GM19372 (cell line): ENCODE results near the gene PDLIM1.
A peak's percentile ranks its signal among the peaks of the same experiment; 100 is the strongest.

Source experiments
- ATAC-seq: cut with Tn5 transposase; IDR thresholded peaks from one replicate; pipeline ENCODE4 v1.9.1; 2021; ENCODE audit warnings: mild to moderate bottlenecking, low read depth, moderate library complexity; ENCODE audit not compliant: unreplicated experiment

The PDLIM1 gene

GRCh38 chr10:95319239-95319638 lies 28.4 kb upstream of the PDLIM1 start:
- ATAC-seq: no peak

GRCh38 chr10:95315509-95315908 lies 24.7 kb upstream of the PDLIM1 start:
- ATAC-seq: no peak

GRCh38 chr10:95314192-95314918 lies 23.6 kb upstream of the PDLIM1 start:
- ATAC-seq: no peak

GRCh38 chr10:95312986-95313495 lies 22.2 kb upstream of the PDLIM1 start:
- ATAC-seq: no peak

- ATAC-seq: no peak
Measured at GRCh38 chr10:95312257-95312656, 21.5 kb upstream of the PDLIM1 start.

- ATAC-seq: no peak
Measured at GRCh38 chr10:95309958-95310357, 19.2 kb upstream of the PDLIM1 start.

- no peak for ATAC-seq
Measured at GRCh38 chr10:95308389-95309302, 17.8 kb upstream of the PDLIM1 start.

GRCh38 chr10:95306851-95307250 lies 16.0 kb upstream of the PDLIM1 start:
- no peak for ATAC-seq

GRCh38 chr10:95306318-95306650 lies 15.5 kb upstream of the PDLIM1 start:
- ATAC-seq: no peak

GRCh38 chr10:95305606-95306317 lies 15.0 kb upstream of the PDLIM1 start:
- no peak for ATAC-seq

GRCh38 chr10:95304976-95305375 lies 14.2 kb upstream of the PDLIM1 start:
- ATAC-seq: no peak

- ATAC-seq: no peak
Measured at GRCh38 chr10:95304463-95304862, 13.7 kb upstream of the PDLIM1 start.

GRCh38 chr10:95303950-95304349 lies 13.1 kb upstream of the PDLIM1 start:
- ATAC-seq: no peak

- ATAC-seq: no peak
Measured at GRCh38 chr10:95303535-95303934, 12.7 kb upstream of the PDLIM1 start.

- no peak for ATAC-seq
Measured at GRCh38 chr10:95300022-95300539, 9.3 kb upstream of the PDLIM1 start.

- peak; percentile 44 for ATAC-seq
Measured at GRCh38 chr10:95297402-95297801, 6.6 kb upstream of the PDLIM1 start.

- no peak for ATAC-seq
Measured at GRCh38 chr10:95296764-95297163, 6.0 kb upstream of the PDLIM1 start.

- ATAC-seq: peak; percentile 60
Measured at GRCh38 chr10:95295031-95295755, 4.4 kb upstream of the PDLIM1 start.

- no peak for ATAC-seq
Measured at GRCh38 chr10:95293631-95294030, 2.8 kb upstream of the PDLIM1 start.
